UCSD-AML1 (cell line): ENCODE data around the gene MRPL53.

Experiments
- DNase-seq: peaks from one replicate; lab custom pipeline; 2025; ENCODE audit not compliant: unreplicated experiment; lab: John Stamatoyannopoulos, UW

Gene MRPL53

DNA sequence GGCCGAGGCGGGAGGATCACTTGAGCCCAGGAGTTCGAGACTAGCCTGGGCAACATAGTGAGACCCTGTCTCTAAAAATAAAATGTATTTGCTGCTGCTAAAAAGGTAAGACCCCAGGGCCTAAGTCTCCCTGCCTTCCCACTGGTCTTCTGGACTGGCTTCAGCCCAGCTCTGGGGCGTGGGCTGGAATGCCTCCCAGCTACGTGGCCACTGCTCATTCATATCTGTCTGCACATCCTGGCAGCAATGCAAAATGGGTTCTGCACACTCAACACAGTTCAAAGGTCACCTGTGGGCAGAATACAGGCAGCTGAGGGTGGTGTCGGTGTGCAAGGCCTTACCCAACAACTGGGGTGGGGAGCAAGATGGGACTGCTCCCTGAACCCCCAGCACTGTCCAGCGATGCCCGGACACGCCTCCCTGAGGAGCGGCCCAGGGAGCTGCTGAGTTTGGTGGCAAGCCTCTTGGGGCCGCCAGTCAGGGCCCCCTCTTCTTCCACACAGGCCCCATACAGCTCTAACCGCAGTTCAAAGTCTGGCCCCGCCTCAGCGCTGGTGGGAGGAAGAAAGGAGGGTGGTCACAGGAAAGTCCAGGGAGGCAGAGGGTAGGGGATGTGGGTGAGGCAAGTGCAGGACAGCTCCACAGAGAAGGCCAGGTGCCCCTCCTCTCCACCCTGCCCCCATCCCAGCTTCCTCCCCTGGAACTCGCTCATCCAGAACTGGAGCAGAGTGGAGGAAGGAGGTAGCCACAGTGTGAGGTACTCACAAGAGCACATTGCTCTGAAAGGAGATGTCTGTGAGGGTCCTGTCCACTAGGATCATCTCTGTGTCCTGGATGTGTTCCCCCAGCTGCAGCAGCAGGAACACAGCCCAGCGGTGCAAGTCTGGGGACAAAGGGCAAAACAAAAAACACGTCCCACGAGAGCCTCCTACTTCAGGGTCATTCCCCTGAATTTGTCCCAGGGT, 42.7 kb downstream of the MRPL53 start:
- no peak for DNase-seq

- no peak for DNase-seq
Measured at GRCh38 chr2:74428675-74429074, 43.8 kb downstream of the MRPL53 start.

DNA sequence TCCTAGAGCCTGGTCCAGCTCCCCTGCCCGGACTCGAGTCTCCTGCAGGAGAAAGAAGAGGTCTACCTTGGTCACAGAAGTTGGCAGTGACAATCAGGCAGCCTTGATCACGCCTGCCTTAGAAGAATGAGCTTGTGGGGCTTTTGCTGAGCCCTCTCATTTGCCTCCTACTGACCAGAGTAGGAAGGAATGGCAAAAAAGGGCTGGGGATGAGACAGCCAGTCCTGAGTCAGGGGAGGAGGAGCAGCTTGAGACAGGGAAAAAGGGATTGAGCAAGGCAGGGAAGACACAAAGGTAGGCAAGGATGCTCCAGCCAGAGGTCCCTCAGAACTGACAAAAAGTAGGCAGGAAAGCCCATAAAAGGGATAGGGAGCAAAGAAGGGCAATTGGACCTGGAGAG, 44.9 kb downstream of the MRPL53 start:
- no peak for DNase-seq

- DNase-seq, result no peak
Measured at GRCh38 chr2:74426181-74426758, 46.2 kb downstream of the MRPL53 start.

- no peak for DNase-seq
Measured at GRCh38 chr2:74425523-74425922, 47.0 kb downstream of the MRPL53 start.

DNA sequence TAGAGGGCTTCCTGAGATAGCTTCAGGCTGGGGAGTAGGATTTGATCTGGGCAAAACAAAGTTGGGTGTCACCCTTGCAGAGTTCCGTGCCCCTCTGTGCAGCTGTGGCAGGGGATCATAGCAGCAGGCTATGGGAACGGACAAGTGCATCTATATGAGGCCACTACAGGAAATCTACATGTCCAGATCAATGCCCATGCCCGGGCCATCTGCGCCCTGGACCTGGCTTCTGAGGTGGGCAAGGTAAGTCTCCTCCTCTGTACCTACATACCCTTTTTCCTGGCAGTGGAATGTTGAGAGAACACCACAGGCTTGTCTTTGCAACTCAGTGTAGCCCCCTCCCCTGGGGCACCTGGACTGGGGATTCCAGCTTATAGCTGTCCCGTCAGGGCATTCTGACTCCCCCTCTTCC, 47.5 kb downstream of the MRPL53 start:
- DNase-seq, result no peak

- no peak for DNase-seq
Measured at GRCh38 chr2:74424139-74424992, 48.1 kb downstream of the MRPL53 start.

- DNase-seq, result no peak
Measured at GRCh38 chr2:74423231-74424095, 49.0 kb downstream of the MRPL53 start.
